GM12878 (cell line): ENCODE measurements around the gene IDI2. TPM values are rescaled to one million over a fixed set of nuclear protein-coding genes. Genes with fewer than 3 reads are reported as not detected.

Experiments used
- ATAC-seq: fragments of 200-7000 bp; cut with Tn5 transposase; 3 replicates; pipeline ENCODE4 v1.9.1; 2020; ENCODE audit warnings: mild to moderate bottlenecking, moderate library complexity
- BruUV-seq: library from RNA; stranded (reverse); fragments of 400-500 nt; replicated peaks from 2 replicates; lab custom pipeline; 2021; lab: Mats Ljungman, UMichigan
- CTCF ChIA-PET: fragments of 300-600 bp; sonication (Branson Sonifier 250); formaldehyde crosslinking; extraction: SDS; loops from one replicate; lab custom pipeline; 2021; ENCODE audit warnings: inconsistent platforms; lab: Yijun Ruan, JAX
- POLR2A ChIA-PET: fragments of 350-600 bp; formaldehyde crosslinking; extraction: SDS; loops from one replicate; lab custom pipeline; 2021; ENCODE audit warnings: inconsistent platforms; lab: Charles Lee
- RAD21 ChIA-PET: fragments of 300-600 bp; sonication (Branson Sonifier 250); formaldehyde crosslinking; loops from one replicate; lab custom pipeline; 2023; ENCODE audit warnings: antibody characterized with exemption; ENCODE audit not compliant: unreplicated experiment; lab: Charles Lee
- SMC1A ChIA-PET: fragments of 300-600 bp; sonication (Branson Sonifier 250); formaldehyde crosslinking; loops from one replicate; lab custom pipeline; 2023; ENCODE audit not compliant: unreplicated experiment, uncharacterized antibody; lab: Charles Lee
- DNase-seq: peaks from one replicate; pipeline ENCODE4 v3.0.0-alpha.2; 2011; ENCODE audit warnings: low read depth, low spot score
- FAIRE-seq: peaks from 3 replicates; lab custom pipeline; 2011; peaks lifted over from hg19 to GRCh38; lab: Jason Lieb, UNC
- H2AFZ ChIP-seq: 2 replicates; pipeline ENCODE4 v1.6.0; 2011; ENCODE audit warnings: low read depth, low read length, control low read depth; ENCODE audit not compliant: control insufficient read depth
- H3K27ac ChIP-seq: 2 replicates; pipeline ENCODE4 v1.5.1; 2011; ENCODE audit warnings: control low read depth; ENCODE audit not compliant: control insufficient read depth, insufficient read depth
- H3K27me3 ChIP-seq, 2 experiments: replicated peaks in 1 of 2; 2 replicates each; pipeline versions ENCODE4 v1.6.0 to v1.6.1; 2011; ENCODE audit warnings: low read length in 1 of 2; ENCODE audit not compliant: control insufficient read depth in 2 of 2, insufficient read depth in 2 of 2
- H3K36me3 ChIP-seq, 2 experiments: 2 replicates each; pipeline ENCODE4 v1.5.1; 2011; ENCODE audit warnings: low read length in 1 of 2; ENCODE audit not compliant: control insufficient read depth in 2 of 2, insufficient read depth in 2 of 2
- H3K4me1 ChIP-seq: 2 replicates; pipeline ENCODE4 v1.6.1; 2011; ENCODE audit warnings: mild to moderate bottlenecking, low read length, moderate library complexity, mixed read lengths; ENCODE audit not compliant: control insufficient read depth, insufficient read depth
- H3K4me2 ChIP-seq: 2 replicates; pipeline ENCODE4 v1.6.0; 2011; ENCODE audit warnings: control low read depth; ENCODE audit not compliant: control insufficient read depth, insufficient read depth
- H3K4me3 ChIP-seq: fragments of 200-600 bp; sonication (generic); 2 replicates; pipeline ENCODE4 v1.5.1; 2016
- H3K79me2 ChIP-seq: 2 replicates; pipeline ENCODE4 v1.6.0; 2011; ENCODE audit warnings: low read length; ENCODE audit not compliant: control insufficient read depth, insufficient read depth
- H3K9ac ChIP-seq: 2 replicates; pipeline ENCODE4 v1.8.0; 2011; ENCODE audit warnings: low read length, control low read depth, mixed read lengths; ENCODE audit not compliant: control insufficient read depth, insufficient read depth
- H3K9me3 ChIP-seq: replicated peaks from 3 replicates; pipeline ENCODE4 v1.5.1; 2011; ENCODE audit warnings: mild to moderate bottlenecking, low read length; ENCODE audit not compliant: control insufficient read depth, insufficient read depth
- H4K20me1 ChIP-seq: 2 replicates; pipeline ENCODE4 v1.6.0; 2011; ENCODE audit not compliant: control insufficient read depth, insufficient read depth
- CBX5 ChIP-seq: sonication (generic); IDR thresholded peaks from 2 replicates; pipeline ENCODE4 v1.6.1; 2016; ENCODE audit warnings: low read depth, moderate library complexity, mild to moderate bottlenecking, inconsistent platforms
- CHD1 ChIP-seq: IDR thresholded peaks from 2 replicates; pipeline ENCODE4 v1.6.1; 2012; ENCODE audit warnings: low read depth, low read length, improper control_type of control experiment
- DPF2 ChIP-seq: fragments of 450-650 bp; IDR thresholded peaks from 2 replicates; pipeline ENCODE4 v1.6.1; 2017; ENCODE audit warnings: mild to moderate bottlenecking
- IKZF2 ChIP-seq, 2 experiments: fragments of 450-650 bp; IDR thresholded peaks; 2 replicates each; pipeline ENCODE4 v1.6.1; 2017; ENCODE audit warnings: mild to moderate bottlenecking in 2 of 2, moderate library complexity in 2 of 2
- MYC ChIP-seq: IDR thresholded peaks from 2 replicates; pipeline ENCODE4 v1.6.1; 2011; ENCODE audit warnings: mild to moderate bottlenecking, low read length, moderate library complexity, inconsistent platforms; ENCODE audit not compliant: insufficient read depth, insufficient replicate concordance, insufficient read length, severe bottlenecking
- NR2C2 ChIP-seq: IDR thresholded peaks from 2 replicates; pipeline ENCODE4 v1.6.1; 2011; ENCODE audit warnings: borderline replicate concordance, low read depth; ENCODE audit not compliant: control insufficient read depth, insufficient read length
- POLR2AphosphoS5 ChIP-seq: IDR thresholded peaks from 2 replicates; pipeline ENCODE4 v1.6.1; 2011; ENCODE audit warnings: mild to moderate bottlenecking, low read length, inconsistent platforms
- RELA ChIP-seq: fragments of 450-650 bp; IDR thresholded peaks from 2 replicates; pipeline ENCODE4 v1.8.0; 2014; ENCODE audit warnings: borderline replicate concordance; ENCODE audit not compliant: partially characterized antibody
- TBL1XR1 ChIP-seq: IDR thresholded peaks from 2 replicates; pipeline ENCODE4 v1.6.1; 2012; ENCODE audit warnings: low read depth, low read length, improper control_type of control experiment
- TCF7 ChIP-seq: IDR thresholded peaks from 2 replicates; pipeline ENCODE4 v1.6.1; 2014; ENCODE audit warnings: antibody characterized with exemption, borderline replicate concordance
- YBX1 ChIP-seq: fragments of 450-650 bp; IDR thresholded peaks from 2 replicates; pipeline ENCODE4 v1.6.1; 2016; ENCODE audit warnings: antibody characterized with exemption
- YY1 ChIP-seq: IDR thresholded peaks from 2 replicates; pipeline ENCODE4 v1.6.1; 2011; ENCODE audit warnings: low read depth, mild to moderate bottlenecking, low read length
- WGBS: methylation state at CpG from one replicate; pipeline ENCODE4 v1.1.6; 2016; ENCODE audit warnings: low lambda C conversion rate; ENCODE audit not compliant: insufficient replicate concordance, insufficient coverage; ENCODE audit errors: missing lambda C conversion rate; 5-methylcytosine and 5-hydroxymethylcytosine counted together
- in situ Hi-C: fragments of 300-500 bp; cut with MboI; formaldehyde crosslinking; loops from 9 replicates; pipeline ENCODE4 v1.14.3; 2018; ENCODE audit warnings: mixed read lengths
- intact Hi-C: fragments of 100-400 bp; cut with micrococcal nuclease; formaldehyde crosslinking; loops from one replicate; pipeline ENCODE4 v1.14.2; 2022; ENCODE audit not compliant: unreplicated experiment
- polyA plus RNA-seq, 11 experiments: library from polyadenylated mRNA; depleted of rRNA in 4 of 11; unstranded in 6 of 11; stranded (reverse) in 5 of 11; fragments of >200 nt; fragmentation: Nextera tagmentation in 4 of 11; fragmentation: Illumina TruSeq in 1 of 11; extraction: Ambion mirVana in 4 of 11; extraction: Trizol in 1 of 11; gene quantifications; 1 replicate in 1 of 11; 2 replicates in 10 of 11; pipeline versions ENCODE4 v1.2.1 to v1.2.3, GENCODE V29; 2011 to 2016; ENCODE audit warnings: inconsistent platforms in 2 of 11, missing spikeins in 2 of 11, low read depth in 1 of 11
- total RNA-seq, 4 experiments: library from RNA; depleted of rRNA in 3 of 4; stranded (reverse); fragments of >200 nt in 3 of 4; fragmentation: Illumina TruSeq in 1 of 4; extraction: Trizol in 1 of 4; gene quantifications; 2 replicates each; pipeline versions ENCODE4 v1.2.1 to v1.2.3, GENCODE V29; 2013 to 2021
- TF ChIP-seq, protein P1 (sequence below): fragments of 450-650 bp; conservative IDR thresholded peaks from 2 replicates; pipeline ENCODE4 v1.6.1; 2017; ENCODE audit warnings: mild to moderate bottlenecking, moderate library complexity

IDI2 gene
- total and polyA plus RNA-seq, 10 of the 15 experiments (the other 5 are each of a cell fraction or from before 2014, with no cell fraction given) = 0.06 TPM; not detected in 9

DNA sequence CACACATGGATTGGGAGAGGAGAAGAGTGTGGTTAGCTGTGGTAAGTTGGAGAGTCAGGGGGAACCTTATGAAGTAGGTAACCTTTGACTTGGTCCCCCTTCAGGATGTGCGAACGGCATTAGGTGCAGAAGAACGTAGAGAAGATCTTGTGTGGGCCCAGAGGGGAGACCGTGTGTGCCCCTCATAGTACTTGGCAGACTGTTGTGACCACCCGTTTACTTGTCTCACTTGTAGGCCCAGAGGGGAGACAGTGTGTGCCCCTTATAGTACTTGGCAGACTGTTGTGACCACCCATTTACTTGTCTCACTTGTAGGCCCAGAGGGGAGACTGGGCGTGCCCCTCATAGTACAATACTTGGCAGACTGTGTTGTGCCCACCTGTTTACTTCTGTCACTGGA lies 34.9 kb downstream of the IDI2 start:
- H3K4me2 ChIP-seq = peak overlapping the region; percentile 40
- WGBS = 99% methylated on average over 6 of the region's 6 CpGs
- H4K20me1 ChIP-seq = peaks cover 3% of the 10 kb centered on the region; the same call in 1 of the 2 replicates
- no peak overlapping the region for H2AFZ ChIP-seq
- ATAC-seq = no peak
- in situ Hi-C loops (no loop called here), intact Hi-C loops (no loop called here)
- peaks cover 15 to 20% of the 10 kb centered on the region in 2 experiments for H3K36me3 ChIP-seq
- ChIA-PET SMC1A (no interaction called here), RAD21 (interaction anchor here (1.6 kb wide), 1 partner anchor 19 kb away, joined by 3 read pairs; no protein-coding TSS in a partner anchor), CTCF (no interaction called here), POLR2A (no interaction called here)
- peaks cover 14% of the 10 kb centered on the region for H3K4me1 ChIP-seq
- H3K4me3 ChIP-seq = peak overlapping the region; percentile 75; the same call in 1 of the 2 replicates
- TF ChIP-seq TBL1XR1 = no peak
- peak; percentile 64 for TF ChIP-seq POLR2AphosphoS5
- no peak for FAIRE-seq
- no peak for DNase-seq
- peaks cover 56% of the 10 kb centered on the region for H3K79me2 ChIP-seq
- no TSS peak for BruUV-seq
- no peaks in the 10 kb centered on the region for H3K27me3 ChIP-seq
- H3K27ac ChIP-seq = no peak overlapping the region
- no peak overlapping the region for H3K9ac ChIP-seq
- H3K9me3 ChIP-seq = no peaks in the 10 kb centered on the region; the same call in 2 of the 3 replicates

GRCh38 chr10:988667-989545 lies 36.8 kb downstream of the IDI2 start:
- peaks cover 6 to 11% of the 10 kb centered on the region in 2 experiments for H3K36me3 ChIP-seq
- DNase-seq (no peak), FAIRE-seq (peak; percentile 31), ATAC-seq (peak; percentile 29)
- peak overlapping the region; percentile 92 for H3K27ac ChIP-seq
- H3K9ac ChIP-seq = peak overlapping the region; percentile 93
- H2AFZ ChIP-seq = no peak overlapping the region; the same call in 1 of the 2 replicates
- RAD21 ChIA-PET = interaction anchor here (1.0 to 1.9 kb wide), 6 partner anchors 9 to 60 kb away, joined by 3 to 9 read pairs (median 4); partner anchors contain the start of gene IDI1
- peak overlapping the region; percentile 75 for H3K4me3 ChIP-seq
- CTCF ChIA-PET = interaction anchor here (0.6 to 2.1 kb wide), 3 partner anchors 15 to 56 kb away, joined by 3 to 6 read pairs (median 4); no protein-coding TSS in a partner anchor
- no peaks in the 10 kb centered on the region; the same call in 2 of the 3 replicates for H3K9me3 ChIP-seq
- peak overlapping the region; percentile 89 for H3K4me2 ChIP-seq
- H3K4me1 ChIP-seq = peaks cover 14% of the 10 kb centered on the region
- H3K79me2 ChIP-seq = peaks cover 54% of the 10 kb centered on the region
- TF ChIP-seq MYC (peak; percentile 58), RELA (peak; percentile 3), DPF2 (peak; percentile 11; the same call in 1 of the 2 replicates), YBX1 (no peak), CHD1 (no peak), NR2C2 (no peak), TCF7 (no peak), IKZF2 (IDR thresholded peaks at IDR 0.05) (0 out of 4 replicates have a peak, but pooled peaks of 1 of the 2 experiments have one; percentile 2), YY1 (0 out of 2 replicates have a peak, but pooled peaks have one; percentile 13), CBX5 (0 out of 2 replicates have a peak, but pooled peaks have one; percentile 8)
- TF ChIP-seq, protein P1, sequence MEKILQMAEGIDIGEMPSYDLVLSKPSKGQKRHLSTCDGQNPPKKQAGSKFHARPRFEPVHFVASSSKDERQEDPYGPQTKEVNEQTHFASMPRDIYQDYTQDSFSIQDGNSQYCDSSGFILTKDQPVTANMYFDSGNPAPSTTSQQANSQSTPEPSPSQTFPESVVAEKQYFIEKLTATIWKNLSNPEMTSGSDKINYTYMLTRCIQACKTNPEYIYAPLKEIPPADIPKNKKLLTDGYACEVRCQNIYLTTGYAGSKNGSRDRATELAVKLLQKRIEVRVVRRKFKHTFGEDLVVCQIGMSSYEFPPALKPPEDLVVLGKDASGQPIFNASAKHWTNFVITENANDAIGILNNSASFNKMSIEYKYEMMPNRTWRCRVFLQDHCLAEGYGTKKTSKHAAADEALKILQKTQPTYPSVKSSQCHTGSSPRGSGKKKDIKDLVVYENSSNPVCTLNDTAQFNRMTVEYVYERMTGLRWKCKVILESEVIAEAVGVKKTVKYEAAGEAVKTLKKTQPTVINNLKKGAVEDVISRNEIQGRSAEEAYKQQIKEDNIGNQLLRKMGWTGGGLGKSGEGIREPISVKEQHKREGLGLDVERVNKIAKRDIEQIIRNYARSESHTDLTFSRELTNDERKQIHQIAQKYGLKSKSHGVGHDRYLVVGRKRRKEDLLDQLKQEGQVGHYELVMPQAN = 0 out of 2 replicates have a peak, but pooled peaks have one; percentile 9
- WGBS = 4% methylated on average over 40 of the region's 42 CpGs
- SMC1A ChIA-PET = interaction anchor here (0.6 to 4.5 kb wide), 8 partner anchors 10 to 61 kb away, joined by 3 to 25 read pairs (median 6); partner anchors contain the start of gene LARP4B
- no peaks in the 10 kb centered on the region for H3K27me3 ChIP-seq
- intact Hi-C loops (loop anchor here (1.0 to 5.0 kb wide), 3 partner anchors 15 to 58 kb away; partner anchors contain the start of gene LARP4B), in situ Hi-C loops (no loop called here)
- peaks cover 3% of the 10 kb centered on the region; the same call in 1 of the 2 replicates for H4K20me1 ChIP-seq
- BruUV-seq = TSS peak; percentile 78
- POLR2A ChIA-PET = interaction anchor here (0.8 to 3.5 kb wide), 4 partner anchors 15 to 67 kb away, joined by 3 to 23 read pairs (median 4); partner anchors contain the start of genes LARP4B and WDR37
